Glutamatergic neuron (in vitro differentiated cells): ENCODE results near the gene CCDC70. TPM values are rescaled to one million over a fixed set of nuclear protein-coding genes. Genes with fewer than 3 reads are reported as not detected.

Experiments used
- DNase-seq: peaks from one replicate; pipeline ENCODE4 v3.0.0; 2022
- H3K27ac Mint-ChIP-seq: one replicate; pipeline ENCODE4 v1.8.0; 2020; ENCODE audit warnings: mild to moderate bottlenecking, mixed read lengths, inconsistent platforms; ENCODE audit not compliant: unreplicated experiment
- H3K27me3 Mint-ChIP-seq: one replicate; pipeline ENCODE4 v1.8.0; 2020; ENCODE audit warnings: mild to moderate bottlenecking, moderate library complexity, mixed read lengths, inconsistent platforms; ENCODE audit not compliant: unreplicated experiment
- H3K36me3 Mint-ChIP-seq: one replicate; pipeline ENCODE4 v1.8.0; 2020; ENCODE audit warnings: mild to moderate bottlenecking, mixed read lengths, inconsistent platforms; ENCODE audit not compliant: unreplicated experiment
- H3K4me1 Mint-ChIP-seq: one replicate; pipeline ENCODE4 v1.8.0; 2020; ENCODE audit warnings: mild to moderate bottlenecking, low read depth, mixed read lengths, inconsistent platforms; ENCODE audit not compliant: unreplicated experiment
- H3K4me3 Mint-ChIP-seq: one replicate; pipeline ENCODE4 v1.8.0; 2020; ENCODE audit warnings: mild to moderate bottlenecking, mixed read lengths, inconsistent platforms; ENCODE audit not compliant: unreplicated experiment
- H3K9me3 Mint-ChIP-seq: one replicate; pipeline ENCODE4 v1.8.0; 2020; ENCODE audit warnings: mild to moderate bottlenecking, moderate library complexity, mixed read lengths, inconsistent platforms; ENCODE audit not compliant: unreplicated experiment
- CTCF ChIP-seq: fragments of 200-600 bp; sonication (generic); IDR thresholded peaks from one replicate; pipeline ENCODE4 v1.5.0; 2021; ENCODE audit not compliant: partially characterized antibody, unreplicated experiment
- total RNA-seq: library from RNA; stranded (reverse); fragmentation: NEBNext Ultra II Directional; extraction: Animal tissue kit (Norgen Biotek cat#: 25700); gene quantifications from one replicate; pipeline ENCODE4 v1.2.1, GENCODE V29; 2021; ENCODE audit not compliant: unreplicated experiment

The CCDC70 gene
- total RNA-seq, 1 donor from 2014 or later = not detected

GRCh38 chr13:51912511-51913225 lies 50.9 kb downstream of the CCDC70 start:
- Mint-ChIP-seq H3K36me3 (no peaks in the 10 kb centered on the region), H3K27ac (no peak overlapping the region), H3K4me3 (peak overlapping the region; percentile 64), H3K9me3 (peaks cover 7% of the 10 kb centered on the region), H3K4me1 (peaks cover 17% of the 10 kb centered on the region), H3K27me3 (peaks cover 2% of the 10 kb centered on the region)
- DNase-seq = no peak
- TF ChIP-seq CTCF = no peak

GRCh38 chr13:51913421-51914136 lies 51.8 kb downstream of the CCDC70 start:
- TF ChIP-seq CTCF = no peak
- peaks cover 17% of the 10 kb centered on the region for H3K4me1 Mint-ChIP-seq
- H3K27ac Mint-ChIP-seq = peak overlapping the region; percentile 78
- H3K36me3 Mint-ChIP-seq = no peaks in the 10 kb centered on the region
- H3K4me3 Mint-ChIP-seq = peak overlapping the region; percentile 64
- H3K9me3 Mint-ChIP-seq = peaks cover 7% of the 10 kb centered on the region
- peak; percentile 59 for DNase-seq
- H3K27me3 Mint-ChIP-seq = peaks cover 2% of the 10 kb centered on the region

- peaks cover 2% of the 10 kb centered on the region for H3K27me3 Mint-ChIP-seq
- no peak for TF ChIP-seq CTCF
- peaks cover 7% of the 10 kb centered on the region for H3K9me3 Mint-ChIP-seq
- H3K36me3 Mint-ChIP-seq = no peaks in the 10 kb centered on the region
- H3K4me1 Mint-ChIP-seq = peaks cover 17% of the 10 kb centered on the region
- no peak for DNase-seq
- H3K4me3 Mint-ChIP-seq = no peak overlapping the region
- H3K27ac Mint-ChIP-seq = peak overlapping the region; percentile 78
Measured at GRCh38 chr13:51914137-51914493, 52.3 kb downstream of the CCDC70 start.

Other genes starting within 250 kb of the CCDC70 start
- 19.8 TPM for gene DHRS12, start 57.8 kb upstream of the CCDC70 start, total RNA-seq
- 0.59 TPM for gene TMEM272, start 16.8 kb upstream of the CCDC70 start, total RNA-seq
- 17.4 TPM for gene ATP7B, start 149.5 kb downstream of the CCDC70 start, total RNA-seq
- 46.4 TPM for gene ALG11, start 150.4 kb downstream of the CCDC70 start, total RNA-seq
- 19.1 TPM for gene UTP14C, start 162.7 kb downstream of the CCDC70 start, total RNA-seq